DND-41 (cell line): ENCODE data around the gene GPC3.

Experiments used
- EZH2 ChIP-seq: IDR thresholded peaks from 3 replicates; pipeline ENCODE4 v1.6.1; 2012; ENCODE audit warnings: borderline replicate concordance, low read depth, mild to moderate bottlenecking, moderate library complexity, low read length, inconsistent platforms; ENCODE audit not compliant: severe bottlenecking
- TF ChIP-seq, protein P1 (sequence below): IDR thresholded peaks from 2 replicates; pipeline ENCODE4 v1.5.1; 2012; ENCODE audit warnings: borderline replicate concordance, low read length, moderate library complexity, mild to moderate bottlenecking; ENCODE audit not compliant: poor library complexity, severe bottlenecking; ENCODE audit errors: extremely low read depth

- TF ChIP-seq, protein P1, sequence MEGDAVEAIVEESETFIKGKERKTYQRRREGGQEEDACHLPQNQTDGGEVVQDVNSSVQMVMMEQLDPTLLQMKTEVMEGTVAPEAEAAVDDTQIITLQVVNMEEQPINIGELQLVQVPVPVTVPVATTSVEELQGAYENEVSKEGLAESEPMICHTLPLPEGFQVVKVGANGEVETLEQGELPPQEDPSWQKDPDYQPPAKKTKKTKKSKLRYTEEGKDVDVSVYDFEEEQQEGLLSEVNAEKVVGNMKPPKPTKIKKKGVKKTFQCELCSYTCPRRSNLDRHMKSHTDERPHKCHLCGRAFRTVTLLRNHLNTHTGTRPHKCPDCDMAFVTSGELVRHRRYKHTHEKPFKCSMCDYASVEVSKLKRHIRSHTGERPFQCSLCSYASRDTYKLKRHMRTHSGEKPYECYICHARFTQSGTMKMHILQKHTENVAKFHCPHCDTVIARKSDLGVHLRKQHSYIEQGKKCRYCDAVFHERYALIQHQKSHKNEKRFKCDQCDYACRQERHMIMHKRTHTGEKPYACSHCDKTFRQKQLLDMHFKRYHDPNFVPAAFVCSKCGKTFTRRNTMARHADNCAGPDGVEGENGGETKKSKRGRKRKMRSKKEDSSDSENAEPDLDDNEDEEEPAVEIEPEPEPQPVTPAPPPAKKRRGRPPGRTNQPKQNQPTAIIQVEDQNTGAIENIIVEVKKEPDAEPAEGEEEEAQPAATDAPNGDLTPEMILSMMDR, result no peak
- no peak for TF ChIP-seq EZH2
Observed at GRCh38 chrX:133947022-133947421, 38.4 kb downstream of the GPC3 start.
